Activated naive CD4-positive, alpha-beta T cell treated with anti-CD3 and anti-CD28 coated beads, Interleukin-2, amount 10 ng/mL, durations not matched to agents 7 days and 5 days (primary cell): ENCODE measurements around the gene GALNS.

Source experiments
- CTCF ChIA-PET: fragments of 350-600 bp; sonication (Branson Sonifier 250); formaldehyde crosslinking; loops from one replicate; lab custom pipeline; 2021; ENCODE audit warnings: antibody characterized with exemption; lab: Charles Lee
- DNase-seq: peaks from one replicate; pipeline ENCODE4 v3.0.0-alpha.2; 2020
- H3K27ac Mint-ChIP-seq: one replicate; pipeline ENCODE4 v1.8.0; 2021; ENCODE audit warnings: mild to moderate bottlenecking, moderate library complexity, mixed read lengths
- H3K27me3 Mint-ChIP-seq: one replicate; pipeline ENCODE4 v1.8.0; 2021; ENCODE audit warnings: mild to moderate bottlenecking, mixed read lengths
- H3K36me3 Mint-ChIP-seq: one replicate; pipeline ENCODE4 v1.8.0; 2021; ENCODE audit warnings: mixed read lengths
- H3K4me1 Mint-ChIP-seq: one replicate; pipeline ENCODE4 v1.8.0; 2021; ENCODE audit warnings: mixed read lengths
- H3K4me3 Mint-ChIP-seq: one replicate; pipeline ENCODE4 v1.8.0; 2021; ENCODE audit warnings: mild to moderate bottlenecking, moderate library complexity, mixed read lengths
- H3K9me3 Mint-ChIP-seq: one replicate; pipeline ENCODE4 v1.8.0; 2021; ENCODE audit warnings: mixed read lengths

GALNS gene

GRCh38 chr16:88883117-88883895 lies 26.6 kb upstream of the GALNS start:
- Mint-ChIP-seq H3K9me3 (peaks cover 2% of the 10 kb centered on the region), H3K27ac (no peak overlapping the region), H3K36me3 (no peaks in the 10 kb centered on the region), H3K27me3 (no peaks in the 10 kb centered on the region), H3K4me1 (no peaks in the 10 kb centered on the region), H3K4me3 (no peak overlapping the region)
- no peak for DNase-seq
- CTCF ChIA-PET, result no interaction called here

- no peaks in the 10 kb centered on the region for H3K36me3 Mint-ChIP-seq
- H3K4me3 Mint-ChIP-seq, result no peak overlapping the region
- peaks cover 2% of the 10 kb centered on the region for H3K9me3 Mint-ChIP-seq
- no peaks in the 10 kb centered on the region for H3K4me1 Mint-ChIP-seq
- H3K27me3 Mint-ChIP-seq, result no peaks in the 10 kb centered on the region
- H3K27ac Mint-ChIP-seq, result no peak overlapping the region
- peak; percentile 25 for DNase-seq
- CTCF ChIA-PET, result no interaction called here
These were observed 25.7 kb upstream of the GALNS start for GRCh38 chr16:88882358-88883030.

DNA sequence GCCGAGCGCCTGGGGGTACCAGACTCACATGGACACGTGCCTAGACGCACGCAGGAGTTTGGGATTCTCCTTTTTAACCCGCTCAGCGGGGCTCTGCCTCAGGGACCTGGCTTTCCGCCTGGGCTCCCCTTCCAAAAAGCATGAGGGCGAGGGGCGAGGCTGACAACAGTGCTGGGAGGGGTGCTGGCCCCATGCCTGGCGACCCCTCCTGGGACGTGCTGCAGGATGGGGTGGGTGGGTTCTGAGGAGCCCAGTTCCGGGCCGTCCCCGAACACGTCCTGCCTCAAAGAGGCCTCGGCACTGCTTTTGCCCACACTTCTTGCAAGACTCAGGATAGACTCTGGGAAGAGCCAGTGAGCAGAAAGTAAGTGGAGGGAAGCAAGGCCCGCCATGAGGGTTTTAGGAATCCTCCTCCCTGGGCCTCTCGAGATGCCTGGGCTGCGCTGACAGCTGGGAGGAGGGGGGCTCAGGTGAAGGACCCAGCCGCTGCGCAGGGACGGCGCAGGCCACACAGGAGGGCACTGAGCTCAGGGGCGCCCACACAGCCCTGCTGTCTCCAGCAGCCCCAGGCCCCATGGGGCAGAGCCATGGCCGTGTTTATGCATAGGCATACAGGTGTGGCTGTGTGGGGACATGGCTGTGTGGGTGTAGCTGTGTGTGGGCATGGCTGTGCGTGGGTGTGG lies 25.1 kb upstream of the GALNS start:
- CTCF ChIA-PET, result no interaction called here
- H3K4me1 Mint-ChIP-seq, result no peaks in the 10 kb centered on the region
- H3K27ac Mint-ChIP-seq, result no peak overlapping the region
- no peak for DNase-seq
- no peaks in the 10 kb centered on the region for H3K27me3 Mint-ChIP-seq
- no peaks in the 10 kb centered on the region for H3K36me3 Mint-ChIP-seq
- peaks cover 2% of the 10 kb centered on the region for H3K9me3 Mint-ChIP-seq
- no peak overlapping the region for H3K4me3 Mint-ChIP-seq

DNA sequence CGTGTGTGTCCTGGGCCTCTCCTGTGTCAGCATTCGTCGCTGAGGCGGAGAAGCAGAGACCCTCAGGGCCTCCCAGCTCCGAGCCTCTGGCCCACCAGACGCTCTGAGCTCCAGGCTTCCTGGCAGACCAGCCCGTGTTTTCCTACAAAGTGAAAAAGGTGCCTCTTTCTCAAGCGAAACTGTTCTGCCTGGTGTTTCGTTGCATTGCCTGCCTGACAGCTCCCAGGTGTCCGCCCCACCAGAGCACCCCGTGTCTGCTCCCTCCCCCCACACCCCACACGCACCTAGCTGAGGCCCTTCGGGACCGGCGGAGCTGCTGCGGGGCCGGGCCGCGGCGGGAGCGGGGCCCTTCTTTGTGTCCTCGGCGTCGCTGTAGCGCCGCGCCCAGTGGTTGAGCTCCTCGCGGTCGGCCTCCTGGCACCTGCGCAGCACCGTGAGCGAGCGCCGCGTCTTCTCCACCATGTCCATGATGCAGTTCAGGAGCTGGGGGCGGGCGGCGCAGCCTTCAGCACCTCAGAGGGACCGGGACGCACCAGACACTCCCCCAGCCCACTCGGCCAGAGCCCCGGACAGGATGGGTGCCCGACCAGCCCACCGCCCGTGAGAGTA lies 24.4 kb upstream of the GALNS start:
- DNase-seq, result no peak
- no peaks in the 10 kb centered on the region for H3K36me3 Mint-ChIP-seq
- H3K4me1 Mint-ChIP-seq, result no peaks in the 10 kb centered on the region
- H3K4me3 Mint-ChIP-seq, result no peak overlapping the region
- H3K9me3 Mint-ChIP-seq, result peaks cover 2% of the 10 kb centered on the region
- H3K27ac Mint-ChIP-seq, result no peak overlapping the region
- CTCF ChIA-PET, result no interaction called here
- H3K27me3 Mint-ChIP-seq, result no peaks in the 10 kb centered on the region

- H3K36me3 Mint-ChIP-seq, result no peaks in the 10 kb centered on the region
- CTCF ChIA-PET, result no interaction called here
- no peaks in the 10 kb centered on the region for H3K4me1 Mint-ChIP-seq
- no peak overlapping the region for H3K4me3 Mint-ChIP-seq
- no peak overlapping the region for H3K27ac Mint-ChIP-seq
- H3K27me3 Mint-ChIP-seq, result no peaks in the 10 kb centered on the region
- no peak for DNase-seq
- peaks cover 2% of the 10 kb centered on the region for H3K9me3 Mint-ChIP-seq
These were observed 23.7 kb upstream of the GALNS start for GRCh38 chr16:88880226-88881006.

GRCh38 chr16:88879788-88880055 lies 23.0 kb upstream of the GALNS start:
- CTCF ChIA-PET, result no interaction called here
- Mint-ChIP-seq H3K27me3 (no peaks in the 10 kb centered on the region), H3K4me3 (no peak overlapping the region)

GRCh38 chr16:88878967-88879787 lies 22.4 kb upstream of the GALNS start:
- H3K36me3 Mint-ChIP-seq, result no peaks in the 10 kb centered on the region
- CTCF ChIA-PET, result no interaction called here
- H3K4me1 Mint-ChIP-seq, result no peaks in the 10 kb centered on the region

More at GRCh38 chr16:88879788-88880055, 23.0 kb upstream of the GALNS start:
- H3K9me3 Mint-ChIP-seq, result peaks cover 2% of the 10 kb centered on the region
- H3K4me1 Mint-ChIP-seq, result no peaks in the 10 kb centered on the region
- no peak for DNase-seq
- H3K36me3 Mint-ChIP-seq, result no peaks in the 10 kb centered on the region
- H3K27ac Mint-ChIP-seq, result no peak overlapping the region

DNA sequence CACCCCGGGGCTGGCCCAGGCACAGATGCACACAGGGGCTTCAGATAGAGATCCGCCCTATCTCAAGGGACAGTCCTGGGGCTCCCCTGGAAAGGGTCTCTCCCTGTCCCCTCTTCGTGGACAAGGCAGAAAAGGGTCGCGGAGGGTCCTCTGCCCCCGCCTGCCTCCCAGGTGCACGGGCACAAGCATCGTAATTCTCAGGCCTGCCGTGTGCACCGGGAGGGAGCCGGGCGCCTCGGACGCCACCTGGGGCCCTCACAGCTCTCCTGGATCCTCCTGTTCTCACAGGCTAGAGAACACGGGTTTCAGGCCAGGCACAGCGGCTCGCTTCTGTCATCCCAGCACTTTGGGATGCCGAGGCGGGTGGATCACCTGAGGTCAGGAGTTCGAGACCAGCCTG lies 21.6 kb upstream of the GALNS start:
- H3K27ac Mint-ChIP-seq, result no peak overlapping the region
- H3K36me3 Mint-ChIP-seq, result no peaks in the 10 kb centered on the region
- no peak overlapping the region for H3K4me3 Mint-ChIP-seq
- H3K27me3 Mint-ChIP-seq, result peaks cover 7% of the 10 kb centered on the region
- peaks cover 2% of the 10 kb centered on the region for H3K9me3 Mint-ChIP-seq
- no peak for DNase-seq
- H3K4me1 Mint-ChIP-seq, result no peaks in the 10 kb centered on the region
- CTCF ChIA-PET, result no interaction called here

More at GRCh38 chr16:88878967-88879787, 22.4 kb upstream of the GALNS start:
- H3K4me3 Mint-ChIP-seq, result no peak overlapping the region
- no peak for DNase-seq
- H3K27me3 Mint-ChIP-seq, result peaks cover 2% of the 10 kb centered on the region
- peaks cover 2% of the 10 kb centered on the region for H3K9me3 Mint-ChIP-seq
- no peak overlapping the region for H3K27ac Mint-ChIP-seq

DNA sequence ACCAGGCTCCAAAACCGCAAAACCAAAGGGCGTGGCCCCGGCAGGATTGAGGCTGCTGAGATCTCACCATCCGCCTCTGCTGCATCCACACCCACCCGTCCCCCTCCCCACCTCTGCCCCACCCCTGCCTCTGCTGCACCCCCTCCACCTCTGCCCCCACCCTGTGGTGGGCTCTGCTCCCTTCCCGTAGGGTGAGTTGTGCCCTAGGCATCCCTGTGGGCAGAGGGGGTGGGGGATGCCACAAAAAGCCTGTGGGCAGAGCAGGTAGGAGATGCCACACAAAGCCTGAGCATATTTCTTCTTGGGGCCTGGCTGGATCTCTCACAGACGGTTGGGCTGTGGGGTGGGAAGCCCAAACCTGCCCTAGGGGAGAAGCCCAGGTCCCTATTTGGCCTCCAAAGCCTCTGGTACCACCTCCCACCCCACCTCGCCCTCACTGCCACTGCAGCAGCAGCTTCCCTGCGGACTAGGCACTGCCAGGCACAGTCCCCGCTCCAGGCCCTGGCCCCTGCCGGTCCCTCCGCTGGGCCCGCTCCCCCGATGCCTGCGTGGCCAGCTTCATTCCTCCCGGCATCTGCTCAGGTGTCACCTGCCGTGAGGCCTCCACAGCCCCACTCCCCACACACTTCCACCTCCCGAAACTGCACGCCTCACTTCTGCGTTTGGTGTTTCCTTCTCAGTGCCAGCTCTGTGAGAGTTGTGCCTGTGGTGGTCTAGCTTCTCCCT lies 21.0 kb upstream of the GALNS start:
- Mint-ChIP-seq H3K27ac (no peak overlapping the region), H3K4me1 (no peaks in the 10 kb centered on the region), H3K4me3 (no peak overlapping the region), H3K36me3 (no peaks in the 10 kb centered on the region), H3K27me3 (peaks cover 7% of the 10 kb centered on the region), H3K9me3 (no peaks in the 10 kb centered on the region)
- CTCF ChIA-PET, result no interaction called here
- DNase-seq, result no peak

GRCh38 chr16:88876942-88877526 lies 20.3 kb upstream of the GALNS start:
- Mint-ChIP-seq H3K4me3 (no peak overlapping the region), H3K27ac (peak overlapping the region; percentile 21), H3K27me3 (peaks cover 7% of the 10 kb centered on the region), H3K9me3 (no peaks in the 10 kb centered on the region), H3K4me1 (no peaks in the 10 kb centered on the region), H3K36me3 (no peaks in the 10 kb centered on the region)
- no peak for DNase-seq
- CTCF ChIA-PET, result no interaction called here

DNA sequence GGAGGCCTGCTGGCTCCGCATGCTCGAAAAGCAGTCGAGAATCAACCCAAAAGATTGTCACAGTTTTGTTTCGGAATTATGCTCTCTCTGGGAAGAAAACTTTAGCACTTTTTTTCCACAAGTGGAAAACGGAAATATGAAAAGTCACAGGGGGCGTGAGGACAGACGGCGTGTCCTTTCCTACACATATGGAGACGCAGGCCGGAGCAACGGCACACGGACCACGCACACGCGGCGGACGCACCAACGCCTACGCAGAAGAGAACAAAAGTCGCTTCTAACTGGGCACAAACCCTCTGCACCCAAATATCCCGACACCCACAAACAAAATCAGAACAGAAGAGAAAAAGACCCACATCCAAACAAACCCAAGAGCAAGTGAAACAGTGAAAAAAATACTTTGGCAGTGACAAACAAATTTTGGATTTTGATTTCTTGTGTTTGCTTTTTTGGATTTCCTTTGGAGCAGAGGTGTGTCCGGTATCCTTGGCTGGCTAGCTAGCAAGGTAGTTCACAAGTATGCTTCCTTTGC lies 19.0 kb upstream of the GALNS start:
- Mint-ChIP-seq H3K36me3 (no peaks in the 10 kb centered on the region), H3K4me1 (peaks cover 2% of the 10 kb centered on the region), H3K9me3 (no peaks in the 10 kb centered on the region), H3K27ac (peak overlapping the region; percentile 65), H3K27me3 (peaks cover 15% of the 10 kb centered on the region), H3K4me3 (no peak overlapping the region)
- no peak for DNase-seq
- CTCF ChIA-PET, result no interaction called here

DNA sequence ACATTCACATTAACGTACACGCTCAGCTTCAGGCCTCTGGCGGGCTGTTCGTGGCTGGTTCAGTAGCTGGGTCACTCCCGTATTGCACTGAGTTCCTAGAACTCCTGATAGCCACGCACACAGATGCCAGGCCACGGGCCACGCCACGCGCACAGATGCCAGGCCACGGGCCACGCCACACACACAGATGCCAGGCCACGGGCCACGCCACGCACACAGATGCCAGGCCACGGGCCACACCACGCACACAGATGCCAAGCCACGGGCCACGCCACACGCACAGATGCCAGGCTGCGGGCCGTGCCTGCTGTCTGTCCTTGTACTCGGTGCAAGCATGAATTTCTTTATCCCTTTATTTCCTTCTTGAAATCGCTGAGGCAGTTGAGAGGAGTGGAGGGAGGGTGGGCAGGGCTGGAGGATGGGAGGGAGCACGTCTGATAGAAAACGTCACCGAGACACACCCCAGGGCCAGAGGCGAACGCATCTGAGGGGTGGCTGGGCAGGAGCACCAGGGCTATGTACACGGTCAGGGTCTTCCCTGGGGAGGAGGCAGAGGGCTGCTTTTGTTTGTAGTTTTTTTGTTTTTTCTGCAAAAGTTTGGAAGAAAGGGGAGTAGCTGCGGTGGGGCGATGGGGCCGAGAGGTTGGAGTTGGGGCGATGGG lies 18.3 kb upstream of the GALNS start:
- peaks cover 22% of the 10 kb centered on the region for H3K27me3 Mint-ChIP-seq
- no peaks in the 10 kb centered on the region for H3K36me3 Mint-ChIP-seq
- H3K27ac Mint-ChIP-seq, result no peak overlapping the region

More for the DNA sequence above, 18.3 kb upstream of the GALNS start:
- Mint-ChIP-seq H3K4me3 (no peak overlapping the region), H3K9me3 (no peaks in the 10 kb centered on the region), H3K4me1 (peaks cover 6% of the 10 kb centered on the region)
- CTCF ChIA-PET, result no interaction called here
- no peak for DNase-seq
